Measurements from ENCODE around the gene CD74. TPM values are rescaled to one million over a fixed set of nuclear protein-coding genes. Genes with fewer than 3 reads are reported as not detected.

The CD74 gene
- total and polyA plus RNA-seq, 4 donors, result 176 to 327 (median 257) TPM

DNA sequence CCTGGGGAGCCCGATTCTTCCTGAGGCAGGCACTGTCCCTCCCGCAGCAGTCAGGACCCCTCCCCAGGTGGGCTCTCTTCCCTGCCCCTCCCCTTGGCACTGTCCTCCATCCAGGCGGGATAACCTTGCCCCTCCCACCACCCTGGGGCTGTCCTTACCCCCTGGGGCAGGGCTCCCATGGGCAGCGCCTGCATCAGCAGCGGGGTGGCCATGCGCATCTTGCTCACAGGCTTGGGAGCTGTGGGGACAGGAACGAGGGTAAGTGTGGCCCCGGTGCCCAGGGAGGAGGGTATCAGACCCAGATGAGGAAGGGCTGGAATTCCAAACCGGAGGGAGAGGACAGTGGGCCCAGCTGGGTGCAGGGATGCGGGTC lies 6.0 kb downstream of the CD74 start (continued):
- no peak for TF ChIP-seq RXRA (IDR thresholded peaks at IDR 0.05)
- no peak for TF ChIP-seq HNF4G (IDR thresholded peaks at IDR 0.05)

DNA sequence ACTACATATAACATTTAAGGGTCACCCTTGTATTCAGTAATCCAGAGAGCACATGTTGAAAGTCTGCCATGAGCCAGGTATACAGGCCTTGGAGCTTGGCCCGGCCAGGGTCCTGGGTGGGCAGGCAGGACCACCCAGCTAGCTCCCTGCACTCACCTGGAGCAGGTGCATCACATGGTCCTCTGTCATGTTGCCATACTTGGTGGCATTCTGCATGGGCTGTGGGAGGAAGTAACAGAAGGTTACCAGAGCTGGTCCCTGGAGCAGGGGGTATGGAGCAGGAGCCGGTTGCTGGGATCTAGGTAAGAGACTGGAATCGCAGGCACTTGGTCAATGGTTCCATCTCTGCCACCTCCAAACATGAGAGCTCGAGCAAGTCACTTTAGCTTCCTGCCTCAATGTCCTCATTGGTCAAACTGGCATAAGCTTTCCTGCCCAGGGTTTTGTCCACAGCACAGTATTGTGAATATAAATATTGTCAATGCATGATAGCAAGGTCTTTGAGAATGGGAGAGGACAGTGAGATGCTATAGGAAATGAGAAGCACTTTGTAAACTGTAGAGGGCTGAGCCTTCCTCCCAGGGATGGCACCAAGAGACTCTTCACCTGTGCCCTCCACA lies 6.5 kb downstream of the CD74 start:
- H3K9me3 ChIP-seq (ENCODE audit: control insufficient read depth in 4 of 4, low read length in 3 of 4), result no peaks in the 10 kb centered on the region
- DNase-seq (ENCODE audit: low spot score), result no peak
- H3K9ac ChIP-seq (ENCODE audit: low read depth in 1 of 2, low read length in 2 of 2), result no peak overlapping the region
- peaks cover 0 to 17% (median 9%) of the 10 kb centered on the region in 4 donors for H3K4me1 ChIP-seq (ENCODE audit: control insufficient read depth in 4 of 4, insufficient read depth in 4 of 4, low read length in 3 of 4)
- H3K27me3 ChIP-seq (ENCODE audit: control insufficient read depth in 4 of 4, insufficient read depth in 4 of 4, low read length in 3 of 4), result no peaks in the 10 kb centered on the region
- peaks cover 0 to 22% (median 11%) of the 10 kb centered on the region in 4 donors for H3K36me3 ChIP-seq (ENCODE audit: control insufficient read depth in 4 of 4, insufficient read depth in 3 of 4, low read depth in 1 of 4, low read length in 3 of 4)
- TF ChIP-seq, protein P1, sequence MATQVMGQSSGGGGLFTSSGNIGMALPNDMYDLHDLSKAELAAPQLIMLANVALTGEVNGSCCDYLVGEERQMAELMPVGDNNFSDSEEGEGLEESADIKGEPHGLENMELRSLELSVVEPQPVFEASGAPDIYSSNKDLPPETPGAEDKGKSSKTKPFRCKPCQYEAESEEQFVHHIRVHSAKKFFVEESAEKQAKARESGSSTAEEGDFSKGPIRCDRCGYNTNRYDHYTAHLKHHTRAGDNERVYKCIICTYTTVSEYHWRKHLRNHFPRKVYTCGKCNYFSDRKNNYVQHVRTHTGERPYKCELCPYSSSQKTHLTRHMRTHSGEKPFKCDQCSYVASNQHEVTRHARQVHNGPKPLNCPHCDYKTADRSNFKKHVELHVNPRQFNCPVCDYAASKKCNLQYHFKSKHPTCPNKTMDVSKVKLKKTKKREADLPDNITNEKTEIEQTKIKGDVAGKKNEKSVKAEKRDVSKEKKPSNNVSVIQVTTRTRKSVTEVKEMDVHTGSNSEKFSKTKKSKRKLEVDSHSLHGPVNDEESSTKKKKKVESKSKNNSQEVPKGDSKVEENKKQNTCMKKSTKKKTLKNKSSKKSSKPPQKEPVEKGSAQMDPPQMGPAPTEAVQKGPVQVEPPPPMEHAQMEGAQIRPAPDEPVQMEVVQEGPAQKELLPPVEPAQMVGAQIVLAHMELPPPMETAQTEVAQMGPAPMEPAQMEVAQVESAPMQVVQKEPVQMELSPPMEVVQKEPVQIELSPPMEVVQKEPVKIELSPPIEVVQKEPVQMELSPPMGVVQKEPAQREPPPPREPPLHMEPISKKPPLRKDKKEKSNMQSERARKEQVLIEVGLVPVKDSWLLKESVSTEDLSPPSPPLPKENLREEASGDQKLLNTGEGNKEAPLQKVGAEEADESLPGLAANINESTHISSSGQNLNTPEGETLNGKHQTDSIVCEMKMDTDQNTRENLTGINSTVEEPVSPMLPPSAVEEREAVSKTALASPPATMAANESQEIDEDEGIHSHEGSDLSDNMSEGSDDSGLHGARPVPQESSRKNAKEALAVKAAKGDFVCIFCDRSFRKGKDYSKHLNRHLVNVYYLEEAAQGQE (IDR thresholded peaks at IDR 0.05), result no peak
- TF ChIP-seq, protein P2, sequence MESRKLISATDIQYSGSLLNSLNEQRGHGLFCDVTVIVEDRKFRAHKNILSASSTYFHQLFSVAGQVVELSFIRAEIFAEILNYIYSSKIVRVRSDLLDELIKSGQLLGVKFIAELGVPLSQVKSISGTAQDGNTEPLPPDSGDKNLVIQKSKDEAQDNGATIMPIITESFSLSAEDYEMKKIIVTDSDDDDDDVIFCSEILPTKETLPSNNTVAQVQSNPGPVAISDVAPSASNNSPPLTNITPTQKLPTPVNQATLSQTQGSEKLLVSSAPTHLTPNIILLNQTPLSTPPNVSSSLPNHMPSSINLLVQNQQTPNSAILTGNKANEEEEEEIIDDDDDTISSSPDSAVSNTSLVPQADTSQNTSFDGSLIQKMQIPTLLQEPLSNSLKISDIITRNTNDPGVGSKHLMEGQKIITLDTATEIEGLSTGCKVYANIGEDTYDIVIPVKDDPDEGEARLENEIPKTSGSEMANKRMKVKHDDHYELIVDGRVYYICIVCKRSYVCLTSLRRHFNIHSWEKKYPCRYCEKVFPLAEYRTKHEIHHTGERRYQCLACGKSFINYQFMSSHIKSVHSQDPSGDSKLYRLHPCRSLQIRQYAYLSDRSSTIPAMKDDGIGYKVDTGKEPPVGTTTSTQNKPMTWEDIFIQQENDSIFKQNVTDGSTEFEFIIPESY (IDR thresholded peaks at IDR 0.05), result no peak
- no peak for TF ChIP-seq YY1 (IDR thresholded peaks at IDR 0.05)
- 93% methylated on average over 4 of the region's 4 CpGs for WGBS
- H3K27ac ChIP-seq (ENCODE audit: low read depth in 1 of 2, low read length in 2 of 2), result no peak overlapping the region
- no peak overlapping the region for H3K4me3 ChIP-seq (ENCODE audit: low read depth in 1 of 3, low read length in 3 of 3)

DNA sequence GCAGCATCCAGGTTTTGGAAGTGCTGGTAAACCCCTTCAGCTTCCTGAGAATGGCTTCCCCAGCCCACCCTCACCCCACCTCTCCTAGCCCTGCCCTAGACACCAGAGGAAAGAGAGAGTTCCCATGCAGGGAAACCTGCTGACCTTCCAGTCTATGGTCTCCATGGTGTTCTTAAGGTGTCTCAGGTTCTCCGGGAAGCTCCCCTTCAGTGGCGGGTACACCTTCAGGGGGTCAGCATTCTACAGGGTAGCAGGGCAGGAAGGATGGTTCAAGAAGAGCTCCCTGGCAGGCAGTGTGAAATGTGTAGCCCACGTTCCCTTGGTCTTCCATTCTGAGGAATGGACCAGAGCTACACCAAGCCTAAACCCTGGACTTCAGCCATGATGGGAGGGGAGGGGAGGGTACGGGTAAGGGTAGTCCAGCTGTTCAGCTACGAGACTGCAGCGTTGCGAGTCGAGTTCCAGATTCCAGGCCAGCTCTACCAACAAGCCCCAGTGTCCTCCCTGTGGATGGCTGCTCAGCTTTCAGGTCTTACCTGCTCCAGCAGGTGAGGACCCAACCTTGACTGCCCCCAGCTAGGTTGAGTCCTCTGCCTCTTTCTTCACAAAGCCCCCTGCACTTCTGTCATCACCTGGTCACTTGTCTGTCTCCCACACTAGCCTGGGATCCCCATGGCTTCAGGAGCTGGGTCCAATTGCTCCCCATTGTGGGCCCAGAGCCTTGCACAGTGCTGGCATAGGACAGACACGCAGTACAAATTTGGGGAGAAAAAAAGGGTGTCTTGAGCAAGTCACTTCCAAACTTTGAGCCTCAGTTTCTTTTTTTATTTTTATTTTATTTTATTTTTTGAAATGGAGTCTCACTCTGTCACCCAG lies 7.5 kb downstream of the CD74 start:
- Histone ChIP-seq H3K27ac (ENCODE audit: low read depth in 1 of 2, low read length in 2 of 2) (no peak overlapping the region), H3K4me1 (ENCODE audit: control insufficient read depth in 4 of 4, insufficient read depth in 4 of 4, low read length in 3 of 4) (peaks cover 0 to 7% (median 4%) of the 10 kb centered on the region in 4 donors), H3K9ac (ENCODE audit: low read depth in 1 of 2, low read length in 2 of 2) (no peak overlapping the region), H3K36me3 (ENCODE audit: control insufficient read depth in 4 of 4, insufficient read depth in 3 of 4, low read depth in 1 of 4, low read length in 3 of 4) (peaks cover 0 to 26% (median 14%) of the 10 kb centered on the region in 4 donors), H3K9me3 (ENCODE audit: control insufficient read depth in 4 of 4, low read length in 3 of 4) (no peaks in the 10 kb centered on the region), H3K4me3 (ENCODE audit: low read depth in 1 of 3, low read length in 3 of 3) (no peak overlapping the region), H3K27me3 (ENCODE audit: control insufficient read depth in 4 of 4, insufficient read depth in 4 of 4, low read length in 3 of 4) (no peaks in the 10 kb centered on the region)
- no peak for DNase-seq (ENCODE audit: low spot score)
- TF ChIP-seq, protein P3, sequence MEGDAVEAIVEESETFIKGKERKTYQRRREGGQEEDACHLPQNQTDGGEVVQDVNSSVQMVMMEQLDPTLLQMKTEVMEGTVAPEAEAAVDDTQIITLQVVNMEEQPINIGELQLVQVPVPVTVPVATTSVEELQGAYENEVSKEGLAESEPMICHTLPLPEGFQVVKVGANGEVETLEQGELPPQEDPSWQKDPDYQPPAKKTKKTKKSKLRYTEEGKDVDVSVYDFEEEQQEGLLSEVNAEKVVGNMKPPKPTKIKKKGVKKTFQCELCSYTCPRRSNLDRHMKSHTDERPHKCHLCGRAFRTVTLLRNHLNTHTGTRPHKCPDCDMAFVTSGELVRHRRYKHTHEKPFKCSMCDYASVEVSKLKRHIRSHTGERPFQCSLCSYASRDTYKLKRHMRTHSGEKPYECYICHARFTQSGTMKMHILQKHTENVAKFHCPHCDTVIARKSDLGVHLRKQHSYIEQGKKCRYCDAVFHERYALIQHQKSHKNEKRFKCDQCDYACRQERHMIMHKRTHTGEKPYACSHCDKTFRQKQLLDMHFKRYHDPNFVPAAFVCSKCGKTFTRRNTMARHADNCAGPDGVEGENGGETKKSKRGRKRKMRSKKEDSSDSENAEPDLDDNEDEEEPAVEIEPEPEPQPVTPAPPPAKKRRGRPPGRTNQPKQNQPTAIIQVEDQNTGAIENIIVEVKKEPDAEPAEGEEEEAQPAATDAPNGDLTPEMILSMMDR (IDR thresholded peaks at IDR 0.05; ENCODE audit: low read depth, low read length, missing input control), result no peak
- WGBS, result 94% methylated on average over 9 of the region's 9 CpGs
